Kidney (tissue), 14 donors: ENCODE measurements around the gene MAPK8. TPM values are rescaled to one million over a fixed set of nuclear protein-coding genes. Genes with fewer than 3 reads are reported as not detected.

Experiments used
- DNase-seq, 5 donors: peaks; one replicate each; pipeline ENCODE4 v3.0.0-alpha.2; 2013 to 2020
- FAIRE-seq: peaks from 2 replicates; lab custom pipeline; 2012; peaks lifted over from hg19 to GRCh38; lab: Jason Lieb, UNC
- H3K27ac ChIP-seq, 2 donors: one replicate each; pipeline ENCODE4 v1.7.0; 2013; ENCODE audit warnings: low read depth in 2 of 2, low read length in 2 of 2, inconsistent platforms in 1 of 2
- H3K27me3 ChIP-seq: one replicate; pipeline ENCODE4 v1.7.1; 2013; ENCODE audit warnings: low read length, inconsistent platforms; ENCODE audit not compliant: control insufficient read depth, insufficient read depth
- H3K36me3 ChIP-seq, 3 donors: one replicate each; pipeline versions ENCODE4 v1.7.0 to v1.7.1; 2013; ENCODE audit warnings: low read length in 3 of 3, control low read depth in 1 of 3, inconsistent platforms in 1 of 3; ENCODE audit not compliant: insufficient read depth in 3 of 3, control insufficient read depth in 2 of 3
- H3K4me1 ChIP-seq, 3 donors: one replicate each; pipeline versions ENCODE4 v1.7.0 to v1.7.1; 2013; ENCODE audit warnings: low read length in 3 of 3, inconsistent platforms in 1 of 3, low read depth in 1 of 3; ENCODE audit not compliant: control insufficient read depth in 2 of 3, insufficient read depth in 2 of 3
- H3K4me3 ChIP-seq, 3 donors: one replicate each; pipeline versions ENCODE4 v1.7.0 to v1.8.1; 2013; ENCODE audit warnings: low read length in 3 of 3, control low read depth in 1 of 3, inconsistent platforms in 1 of 3
- H3K9ac ChIP-seq, 3 donors: one replicate each; pipeline versions ENCODE4 v1.7.0 to v1.7.1; 2013; ENCODE audit warnings: low read length in 3 of 3, control low read depth in 1 of 3, inconsistent platforms in 1 of 3
- H3K9me3 ChIP-seq, 3 donors: one replicate each; pipeline versions ENCODE4 v1.7.0 to v1.7.1; 2013; ENCODE audit warnings: low read length in 3 of 3, control low read depth in 1 of 3, inconsistent platforms in 1 of 3; ENCODE audit not compliant: control insufficient read depth in 2 of 3, insufficient read depth in 1 of 3
- intact Hi-C: fragments of 100-400 bp; cut with DNase I; formaldehyde crosslinking; loops from one replicate; pipeline ENCODE4 v1.11.1; 2022
- polyA plus RNA-seq: library from polyadenylated mRNA; stranded (reverse); fragments of 350-450 nt; fragmentation: Illumina TruSeq; extraction: RNeasy Lipid Tissue Mini Kit (QIAGEN cat#74804); gene quantifications from one replicate; pipeline ENCODE4 v1.2.3, GENCODE V29; 2014; ENCODE audit warnings: low read depth, low replicate concordance; ENCODE audit not compliant: insufficient read depth
- total RNA-seq: library from RNA; stranded (reverse); fragmentation: NEBNext Ultra II Directional; extraction: Animal tissue kit (Norgen Biotek cat#: 25700); gene quantifications from one replicate; pipeline ENCODE4 v1.2.1, GENCODE V29; 2021
- TF ChIP-seq, protein P1 (sequence below): IDR thresholded peaks from 3 replicates; pipeline ENCODE4 v1.5.1; 2012; ENCODE audit warnings: mild to moderate bottlenecking, moderate library complexity, borderline replicate concordance; ENCODE audit not compliant: insufficient read depth; ENCODE audit errors: extremely low read depth
- donor health status: control.
- donor health status: control.
- donor health status: control.
- donor health status: control.
- donor health status: control.
- donor health status: DM: yes; HTN: yes; CAD: no.
- donor health status: Normal renal cell carcinoma (clear cell type).

The MAPK8 gene
- total and polyA plus RNA-seq, 2 donors from 2014 or later, result 17.0 to 36.7 TPM

DNA sequence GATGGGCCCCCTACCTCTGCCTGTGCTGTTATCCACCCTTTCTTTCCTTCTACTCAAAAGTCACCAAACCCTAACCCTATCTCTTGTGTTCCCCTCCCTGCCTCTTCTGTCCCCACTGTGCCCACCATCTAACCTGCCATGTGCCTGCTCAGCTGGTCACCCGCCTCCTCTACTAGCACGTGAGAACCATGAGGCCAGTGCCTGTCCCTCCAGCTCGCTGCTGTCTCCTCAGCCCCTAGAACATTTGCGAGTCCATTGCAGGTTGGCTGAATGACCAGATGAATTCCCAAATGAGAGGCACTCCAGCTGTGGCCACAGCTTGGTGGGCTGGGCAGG, 169.4 kb downstream of the MAPK8 start:
- Histone ChIP-seq H3K36me3 (no peaks in the 10 kb centered on the region), H3K4me3 (no peak overlapping the region), H3K9me3 (no peaks in the 10 kb centered on the region), H3K27ac (no peak overlapping the region), H3K4me1 (no peaks in the 10 kb centered on the region), H3K27me3 (no peaks in the 10 kb centered on the region), H3K9ac (no peak overlapping the region)
- TF ChIP-seq, protein P1, sequence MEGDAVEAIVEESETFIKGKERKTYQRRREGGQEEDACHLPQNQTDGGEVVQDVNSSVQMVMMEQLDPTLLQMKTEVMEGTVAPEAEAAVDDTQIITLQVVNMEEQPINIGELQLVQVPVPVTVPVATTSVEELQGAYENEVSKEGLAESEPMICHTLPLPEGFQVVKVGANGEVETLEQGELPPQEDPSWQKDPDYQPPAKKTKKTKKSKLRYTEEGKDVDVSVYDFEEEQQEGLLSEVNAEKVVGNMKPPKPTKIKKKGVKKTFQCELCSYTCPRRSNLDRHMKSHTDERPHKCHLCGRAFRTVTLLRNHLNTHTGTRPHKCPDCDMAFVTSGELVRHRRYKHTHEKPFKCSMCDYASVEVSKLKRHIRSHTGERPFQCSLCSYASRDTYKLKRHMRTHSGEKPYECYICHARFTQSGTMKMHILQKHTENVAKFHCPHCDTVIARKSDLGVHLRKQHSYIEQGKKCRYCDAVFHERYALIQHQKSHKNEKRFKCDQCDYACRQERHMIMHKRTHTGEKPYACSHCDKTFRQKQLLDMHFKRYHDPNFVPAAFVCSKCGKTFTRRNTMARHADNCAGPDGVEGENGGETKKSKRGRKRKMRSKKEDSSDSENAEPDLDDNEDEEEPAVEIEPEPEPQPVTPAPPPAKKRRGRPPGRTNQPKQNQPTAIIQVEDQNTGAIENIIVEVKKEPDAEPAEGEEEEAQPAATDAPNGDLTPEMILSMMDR, result no peak
- intact Hi-C loops, result no loop called here
- FAIRE-seq (no peak), DNase-seq (peak in 1 of 5 donors; percentile 4)

DNA sequence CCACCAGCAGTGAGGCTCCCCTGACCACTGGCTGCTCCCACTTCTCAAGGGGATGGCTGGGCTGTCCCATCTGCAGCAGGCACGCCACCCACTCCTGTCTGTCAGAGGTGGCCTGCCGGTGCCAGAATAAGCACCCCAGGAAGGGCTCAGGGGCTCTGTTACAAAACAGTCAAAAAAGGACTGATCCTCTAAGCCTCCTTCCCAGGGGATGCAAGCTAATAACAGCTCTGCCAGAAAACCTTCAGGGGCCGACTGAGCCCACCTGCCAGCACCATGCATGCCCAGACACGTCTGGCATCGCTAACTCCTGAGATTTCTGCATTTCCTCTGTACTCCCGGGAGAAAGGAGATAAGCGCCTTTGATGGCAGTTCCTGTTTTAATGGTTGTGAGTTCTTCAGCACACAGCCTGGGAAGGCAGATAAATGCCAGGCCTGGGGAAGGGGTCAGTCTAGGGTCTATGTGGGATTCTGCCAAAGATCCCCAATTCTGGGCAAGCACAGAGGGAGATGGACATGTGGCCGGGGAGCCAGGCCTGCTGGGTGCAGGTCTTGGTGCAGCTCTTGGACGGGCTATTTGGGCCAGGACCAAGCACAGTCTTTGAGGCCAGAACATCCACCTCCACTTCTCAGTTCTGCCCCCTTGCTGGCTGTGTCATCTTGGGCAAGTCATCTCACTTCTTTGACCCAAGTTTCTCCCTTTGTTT, 170.0 kb downstream of the MAPK8 start:
- no peak overlapping the region for H3K4me3 ChIP-seq
- H3K4me1 ChIP-seq, result no peaks in the 10 kb centered on the region
- H3K27ac ChIP-seq, result no peak overlapping the region
- no peaks in the 10 kb centered on the region for H3K36me3 ChIP-seq
- H3K9me3 ChIP-seq, result no peaks in the 10 kb centered on the region
- intact Hi-C loops, result no loop called here
- peak in 1 of 5 donors; percentile 10 for DNase-seq
- H3K9ac ChIP-seq, result no peak overlapping the region
- TF ChIP-seq, protein P1, result no peak
- FAIRE-seq, result no peak
- no peaks in the 10 kb centered on the region for H3K27me3 ChIP-seq

DNA sequence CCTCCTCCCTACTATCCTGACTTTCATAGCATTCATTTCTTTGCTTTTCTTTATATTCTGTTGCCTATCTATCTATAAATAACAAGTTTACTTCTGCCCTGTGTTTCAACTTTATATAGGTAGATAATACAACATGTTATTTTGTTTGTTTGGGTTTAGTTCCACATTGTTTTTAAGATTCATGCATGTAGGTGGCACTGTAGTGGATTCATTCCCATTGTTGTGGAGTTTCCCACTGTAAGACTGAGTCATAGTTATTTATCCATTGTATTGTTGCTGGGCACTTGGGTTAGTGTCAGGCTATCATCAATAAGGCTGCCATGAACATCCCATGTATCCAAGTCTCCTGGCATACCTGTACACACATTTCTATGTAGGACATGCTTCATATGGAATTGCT, 170.7 kb downstream of the MAPK8 start:
- no peaks in the 10 kb centered on the region for H3K4me1 ChIP-seq
- no peak overlapping the region for H3K27ac ChIP-seq
- H3K4me3 ChIP-seq, result no peak overlapping the region
- H3K36me3 ChIP-seq, result no peaks in the 10 kb centered on the region
- H3K27me3 ChIP-seq, result no peaks in the 10 kb centered on the region
- DNase-seq (peak in 1 of 5 donors; percentile 4), FAIRE-seq (no peak)
- TF ChIP-seq, protein P1, result no peak
- H3K9ac ChIP-seq, result no peak overlapping the region
- H3K9me3 ChIP-seq, result no peaks in the 10 kb centered on the region
- intact Hi-C loops, result no loop called here

DNA sequence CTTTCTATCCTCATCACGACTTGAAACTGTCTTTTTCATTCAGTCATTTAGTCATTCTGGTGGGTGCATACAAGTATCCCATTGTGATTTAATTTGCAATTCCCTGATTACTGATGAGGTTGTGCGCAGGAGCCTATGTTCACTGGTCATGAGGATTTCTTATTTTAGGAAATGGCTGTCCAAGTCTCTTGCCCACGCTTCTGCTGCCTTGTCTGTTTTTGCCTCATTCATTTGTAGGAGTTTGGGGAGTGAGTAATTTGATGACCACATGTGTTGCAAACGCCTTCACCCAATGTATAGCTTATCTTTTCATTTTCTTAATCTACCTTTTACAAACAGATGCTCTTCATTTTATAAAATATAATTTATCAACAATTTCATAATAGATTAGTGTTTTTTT, 171.1 kb downstream of the MAPK8 start:
- H3K27ac ChIP-seq, result no peak overlapping the region
- no peaks in the 10 kb centered on the region for H3K4me1 ChIP-seq
- H3K4me3 ChIP-seq, result no peak overlapping the region
- no peaks in the 10 kb centered on the region for H3K36me3 ChIP-seq
- H3K9ac ChIP-seq, result no peak overlapping the region
- no peaks in the 10 kb centered on the region for H3K27me3 ChIP-seq
- H3K9me3 ChIP-seq, result no peaks in the 10 kb centered on the region
- intact Hi-C loops, result no loop called here
- no peak for FAIRE-seq
- TF ChIP-seq, protein P1, result no peak
- DNase-seq, result no peak
